Lower lobe of right lung (tissue), 2 donors: ENCODE data around the gene SALL3. TPM values are rescaled to one million over a fixed set of nuclear protein-coding genes. Genes with fewer than 3 reads are reported as not detected.
A peak's percentile ranks its signal among the peaks of the same experiment; 100 is the strongest.

Source experiments
- ATAC-seq, 2 donors: fragments of 200-7000 bp; cut with Tn5 transposase; one replicate each; pipeline ENCODE4 v1.9.1; 2020 to 2022; ENCODE audit warnings: mild to moderate bottlenecking in 2 of 2, moderate library complexity in 2 of 2
- DNase-seq: peaks from one replicate; pipeline ENCODE4 v3.0.0-alpha.2; 2020
- H3K27ac ChIP-seq: fragments of 200-600 bp; one replicate; pipeline ENCODE4 v1.8.0; 2022
- H3K27me3 ChIP-seq: fragments of 200-600 bp; one replicate; pipeline ENCODE4 v1.8.0; 2022; ENCODE audit warnings: low read depth
- H3K36me3 ChIP-seq: fragments of 200-600 bp; one replicate; pipeline ENCODE4 v1.8.0; 2022; ENCODE audit warnings: mild to moderate bottlenecking
- H3K4me1 ChIP-seq: fragments of 200-600 bp; one replicate; pipeline ENCODE4 v1.8.0; 2022
- H3K4me3 ChIP-seq: fragments of 200-600 bp; one replicate; pipeline ENCODE4 v1.8.0; 2022; ENCODE audit warnings: mild to moderate bottlenecking
- H3K9me3 ChIP-seq: fragments of 200-600 bp; one replicate; pipeline ENCODE4 v1.8.0; 2022
- intact Hi-C: fragments of 100-400 bp; cut with DNase I; formaldehyde crosslinking; loops from one replicate; pipeline ENCODE4 v1.11.0; 2022
- total RNA-seq: library from RNA; stranded (reverse); fragmentation: NEBNext Ultra II Directional; extraction: Animal tissue kit (Norgen Biotek cat#: 25700); gene quantifications from one replicate; pipeline ENCODE4 v1.2.1, GENCODE V29; 2021
- TF ChIP-seq, protein P1 (sequence below): fragments of 200-600 bp; IDR thresholded peaks from one replicate; pipeline ENCODE4 v1.8.0; 2022; ENCODE audit warnings: antibody characterized with exemption, mild to moderate bottlenecking
- donor health status: DM: no; HTN: yes; CAD: no; lungs with severe emphysema.

The SALL3 gene
- total RNA-seq, 1 donor from 2014 or later: not detected

- H3K27me3 ChIP-seq: peaks cover 19% of the 10 kb centered on the region
These were observed 13.7 kb downstream of the SALL3 start for GRCh38 chr18:78993014-78993926.

DNA sequence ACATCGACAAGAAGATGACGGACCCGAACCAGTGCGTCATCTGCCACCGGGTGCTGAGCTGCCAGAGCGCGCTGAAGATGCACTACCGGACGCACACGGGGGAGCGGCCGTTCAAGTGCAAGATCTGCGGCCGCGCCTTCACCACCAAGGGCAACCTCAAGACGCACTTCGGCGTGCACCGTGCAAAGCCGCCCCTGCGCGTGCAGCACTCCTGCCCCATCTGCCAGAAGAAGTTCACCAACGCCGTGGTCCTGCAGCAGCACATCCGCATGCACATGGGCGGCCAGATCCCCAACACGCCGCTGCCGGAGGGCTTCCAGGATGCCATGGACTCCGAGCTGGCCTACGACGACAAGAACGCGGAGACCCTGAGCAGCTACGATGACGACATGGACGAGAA, 14.4 kb downstream of the SALL3 start:
- Histone ChIP-seq H3K4me1 (no peaks in the 10 kb centered on the region), H3K27me3 (peaks cover 15% of the 10 kb centered on the region), H3K9me3 (no peaks in the 10 kb centered on the region), H3K36me3 (no peaks in the 10 kb centered on the region), H3K4me3 (no peak overlapping the region), H3K27ac (no peak overlapping the region)
- TF ChIP-seq, protein P1, sequence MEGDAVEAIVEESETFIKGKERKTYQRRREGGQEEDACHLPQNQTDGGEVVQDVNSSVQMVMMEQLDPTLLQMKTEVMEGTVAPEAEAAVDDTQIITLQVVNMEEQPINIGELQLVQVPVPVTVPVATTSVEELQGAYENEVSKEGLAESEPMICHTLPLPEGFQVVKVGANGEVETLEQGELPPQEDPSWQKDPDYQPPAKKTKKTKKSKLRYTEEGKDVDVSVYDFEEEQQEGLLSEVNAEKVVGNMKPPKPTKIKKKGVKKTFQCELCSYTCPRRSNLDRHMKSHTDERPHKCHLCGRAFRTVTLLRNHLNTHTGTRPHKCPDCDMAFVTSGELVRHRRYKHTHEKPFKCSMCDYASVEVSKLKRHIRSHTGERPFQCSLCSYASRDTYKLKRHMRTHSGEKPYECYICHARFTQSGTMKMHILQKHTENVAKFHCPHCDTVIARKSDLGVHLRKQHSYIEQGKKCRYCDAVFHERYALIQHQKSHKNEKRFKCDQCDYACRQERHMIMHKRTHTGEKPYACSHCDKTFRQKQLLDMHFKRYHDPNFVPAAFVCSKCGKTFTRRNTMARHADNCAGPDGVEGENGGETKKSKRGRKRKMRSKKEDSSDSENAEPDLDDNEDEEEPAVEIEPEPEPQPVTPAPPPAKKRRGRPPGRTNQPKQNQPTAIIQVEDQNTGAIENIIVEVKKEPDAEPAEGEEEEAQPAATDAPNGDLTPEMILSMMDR: no peak
- ATAC-seq: no peak
- peak; percentile 36 for DNase-seq
- intact Hi-C loops: no loop called here

More at GRCh38 chr18:78993014-78993926, 13.7 kb downstream of the SALL3 start:
- no peaks in the 10 kb centered on the region for H3K9me3 ChIP-seq
- ATAC-seq: peak in 1 of 2 donors; percentile 9
- intact Hi-C loops: no loop called here
- H3K4me1 ChIP-seq: no peaks in the 10 kb centered on the region
- no peak overlapping the region for H3K4me3 ChIP-seq
- no peaks in the 10 kb centered on the region for H3K36me3 ChIP-seq
- TF ChIP-seq, protein P1: no peak
- H3K27ac ChIP-seq: no peak overlapping the region
- peak; percentile 39 for DNase-seq

- intact Hi-C loops: no loop called here
- peaks cover 15% of the 10 kb centered on the region for H3K27me3 ChIP-seq
- no peak for ATAC-seq
These were observed 14.9 kb downstream of the SALL3 start for GRCh38 chr18:78994531-78994930.

DNA sequence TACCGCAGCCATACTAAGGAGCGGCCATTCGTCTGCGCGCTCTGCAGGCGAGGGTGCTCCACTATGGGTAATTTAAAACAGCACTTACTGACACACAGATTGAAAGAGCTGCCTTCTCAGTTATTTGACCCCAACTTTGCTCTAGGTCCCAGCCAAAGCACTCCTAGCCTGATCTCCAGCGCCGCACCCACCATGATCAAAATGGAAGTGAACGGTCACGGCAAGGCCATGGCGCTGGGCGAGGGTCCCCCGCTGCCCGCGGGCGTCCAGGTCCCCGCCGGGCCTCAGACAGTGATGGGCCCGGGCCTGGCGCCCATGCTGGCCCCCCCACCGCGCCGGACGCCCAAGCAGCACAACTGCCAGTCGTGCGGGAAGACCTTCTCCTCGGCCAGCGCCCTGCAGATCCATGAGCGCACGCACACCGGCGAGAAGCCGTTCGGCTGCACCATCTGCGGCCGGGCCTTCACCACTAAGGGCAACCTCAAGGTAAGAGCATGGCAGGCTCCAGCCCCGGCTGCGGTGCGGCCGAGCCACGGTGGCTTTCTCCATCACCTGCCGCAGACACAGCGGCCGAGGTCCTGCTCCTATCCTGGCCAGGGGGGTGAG, 15.5 kb downstream of the SALL3 start:
- Histone ChIP-seq H3K27me3 (peaks cover 11% of the 10 kb centered on the region), H3K36me3 (no peaks in the 10 kb centered on the region), H3K4me1 (no peaks in the 10 kb centered on the region), H3K9me3 (no peaks in the 10 kb centered on the region), H3K4me3 (no peak overlapping the region), H3K27ac (no peak overlapping the region)
- ATAC-seq (no peak), DNase-seq (no peak)
- intact Hi-C loops: no loop called here
- TF ChIP-seq, protein P1: no peak

More at GRCh38 chr18:78994531-78994930, 14.9 kb downstream of the SALL3 start:
- TF ChIP-seq, protein P1: no peak
- Histone ChIP-seq H3K27ac (no peak overlapping the region), H3K4me1 (no peaks in the 10 kb centered on the region), H3K36me3 (no peaks in the 10 kb centered on the region), H3K4me3 (no peak overlapping the region), H3K9me3 (no peaks in the 10 kb centered on the region)
- no peak for DNase-seq

- no peaks in the 10 kb centered on the region for H3K36me3 ChIP-seq
- H3K4me3 ChIP-seq: no peak overlapping the region
- no peaks in the 10 kb centered on the region for H3K9me3 ChIP-seq
- peaks cover 6% of the 10 kb centered on the region for H3K27me3 ChIP-seq
- TF ChIP-seq, protein P1: no peak
- intact Hi-C loops: no loop called here
- H3K27ac ChIP-seq: no peak overlapping the region
- ATAC-seq (peak; percentile 39 to 41), DNase-seq (no peak)
- no peaks in the 10 kb centered on the region for H3K4me1 ChIP-seq
These were observed 16.2 kb downstream of the SALL3 start for GRCh38 chr18:78995740-78996395.
